Tibial artery (tissue), 4 donors: ENCODE measurements around the gene GOT2.
"Not testable (repeated sequence)": the region's sequence is repeated elsewhere in the genome, so short reads cannot be mapped to it uniquely, and the experiment has no call there.

Source experiments
- DNase-seq, 2 donors: peaks; one replicate each; pipeline ENCODE4 v3.0.0-alpha.2; 2019
- H3K27ac ChIP-seq, 2 donors: fragments of 200-600 bp; sonication (generic) in 1 of 2; 1 replicate in 1 of 2; 2 replicates in 1 of 2; pipeline ENCODE4 v1.5.1; 2018 to 2019; ENCODE audit warnings: mild to moderate bottlenecking in 1 of 2
- H3K27me3 ChIP-seq, 2 donors: fragments of 200-600 bp; sonication (generic) in 1 of 2; one replicate each; pipeline versions ENCODE4 v1.5.1 to v1.6.0; 2016 to 2019
- H3K36me3 ChIP-seq, 3 donors: fragments of 200-600 bp; sonication (generic) in 2 of 3; one replicate each; pipeline ENCODE4 v1.5.1; 2016 to 2019; ENCODE audit warnings: mild to moderate bottlenecking in 2 of 3
- H3K4me1 ChIP-seq, 4 donors: fragments of 200-600 bp; sonication (generic) in 2 of 4; 1 replicate in 3 of 4; 2 replicates in 1 of 4; pipeline ENCODE4 v1.5.1; 2016 to 2019
- H3K4me3 ChIP-seq, 2 donors: fragments of 200-600 bp; sonication (generic) in 1 of 2; 1 replicate in 1 of 2; 2 replicates in 1 of 2; pipeline ENCODE4 v1.5.1; 2018 to 2019; ENCODE audit warnings: mild to moderate bottlenecking in 2 of 2
- H3K9me3 ChIP-seq, 3 donors: fragments of 200-600 bp; sonication (generic) in 1 of 3; one replicate each; pipeline ENCODE4 v1.5.1; 2016 to 2019
- intact Hi-C: fragments of 100-400 bp; cut with DNase I; formaldehyde crosslinking; loops from one replicate; pipeline ENCODE4 v1.15.0; 2023; ENCODE audit warnings: low total_unique reads
- TF ChIP-seq, protein P1 (sequence below), 2 experiments: fragments of 200-600 bp in 1 of 2; fragments of 450-650 bp in 1 of 2; IDR thresholded peaks; one replicate each; pipeline ENCODE4 v1.5.1; 2017 to 2019; ENCODE audit warnings: antibody characterized with exemption in 2 of 2, mild to moderate bottlenecking in 1 of 2, moderate library complexity in 1 of 2

The GOT2 gene

DNA sequence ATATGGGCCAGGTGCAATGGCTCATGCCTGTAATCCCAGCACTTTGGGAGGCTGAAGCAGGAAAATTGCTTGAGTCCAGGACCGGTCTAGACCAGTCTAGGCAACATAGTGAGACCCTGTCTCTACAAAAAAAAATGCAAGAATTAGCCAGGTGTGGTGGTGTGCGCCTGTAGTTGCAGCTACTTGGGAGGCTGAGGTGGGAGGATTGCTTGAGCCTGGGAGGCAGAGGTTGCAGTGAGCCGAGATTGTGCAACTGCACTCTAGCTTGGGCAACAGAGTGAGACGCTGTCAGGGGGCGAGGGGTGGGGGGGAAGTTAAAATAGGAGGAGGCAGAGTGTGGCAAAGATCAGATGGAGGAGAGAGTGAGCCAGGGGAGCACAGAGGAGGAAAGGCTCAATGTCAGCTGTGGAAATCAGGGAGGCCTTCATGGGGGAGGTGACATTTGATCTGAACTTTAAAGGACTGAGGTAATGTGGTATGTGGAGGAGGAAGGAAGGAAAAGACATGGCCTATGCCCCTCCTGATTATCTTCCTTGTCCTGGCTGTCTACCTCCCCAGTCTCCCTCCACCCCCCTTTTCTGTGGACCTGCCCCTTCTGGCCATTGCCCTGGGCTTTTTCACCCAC is 4.7 kb upstream of the GOT2 start:
- H3K27me3 ChIP-seq: no peaks in the 10 kb centered on the region
- no peaks in the 10 kb centered on the region for H3K9me3 ChIP-seq
- H3K36me3 ChIP-seq: no peaks in the 10 kb centered on the region
- no peak for DNase-seq
- TF ChIP-seq, protein P1, sequence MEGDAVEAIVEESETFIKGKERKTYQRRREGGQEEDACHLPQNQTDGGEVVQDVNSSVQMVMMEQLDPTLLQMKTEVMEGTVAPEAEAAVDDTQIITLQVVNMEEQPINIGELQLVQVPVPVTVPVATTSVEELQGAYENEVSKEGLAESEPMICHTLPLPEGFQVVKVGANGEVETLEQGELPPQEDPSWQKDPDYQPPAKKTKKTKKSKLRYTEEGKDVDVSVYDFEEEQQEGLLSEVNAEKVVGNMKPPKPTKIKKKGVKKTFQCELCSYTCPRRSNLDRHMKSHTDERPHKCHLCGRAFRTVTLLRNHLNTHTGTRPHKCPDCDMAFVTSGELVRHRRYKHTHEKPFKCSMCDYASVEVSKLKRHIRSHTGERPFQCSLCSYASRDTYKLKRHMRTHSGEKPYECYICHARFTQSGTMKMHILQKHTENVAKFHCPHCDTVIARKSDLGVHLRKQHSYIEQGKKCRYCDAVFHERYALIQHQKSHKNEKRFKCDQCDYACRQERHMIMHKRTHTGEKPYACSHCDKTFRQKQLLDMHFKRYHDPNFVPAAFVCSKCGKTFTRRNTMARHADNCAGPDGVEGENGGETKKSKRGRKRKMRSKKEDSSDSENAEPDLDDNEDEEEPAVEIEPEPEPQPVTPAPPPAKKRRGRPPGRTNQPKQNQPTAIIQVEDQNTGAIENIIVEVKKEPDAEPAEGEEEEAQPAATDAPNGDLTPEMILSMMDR (IDR thresholded peaks at IDR 0.05): no peak
- peaks cover 0 to 7% (median 7%) of the 10 kb centered on the region in 4 donors for H3K4me1 ChIP-seq
- H3K27ac ChIP-seq: no peak overlapping the region
- intact Hi-C loops: no loop called here
- no peak overlapping the region for H3K4me3 ChIP-seq

DNA sequence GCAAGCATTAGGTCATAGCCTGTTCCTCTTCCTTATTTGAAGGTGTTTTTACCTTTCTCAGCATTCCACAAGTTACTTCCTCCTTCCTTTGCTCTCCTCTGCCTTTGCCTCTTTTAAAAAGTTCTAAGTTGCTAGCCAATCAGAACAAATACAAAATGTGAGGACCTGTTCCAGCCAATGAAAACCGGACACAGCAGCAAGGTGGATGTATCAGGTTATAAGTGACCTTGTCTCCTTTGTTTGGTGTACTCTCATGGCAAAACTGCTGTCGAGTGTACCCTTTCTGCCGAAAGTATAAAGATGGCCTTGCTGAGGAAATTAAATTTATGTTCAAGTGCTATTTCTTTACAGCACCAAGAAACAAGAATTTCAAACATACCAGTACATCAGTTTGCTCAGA is 2.2 kb upstream of the GOT2 start:
- H3K27me3 ChIP-seq, H3K9me3 ChIP-seq, H3K27ac ChIP-seq, intact Hi-C loops, DNase-seq, H3K36me3 ChIP-seq, H3K4me3 ChIP-seq: not testable (repeated sequence)
- peaks cover 0 to 24% (median 17%) of the 10 kb centered on the region in 4 donors for H3K4me1 ChIP-seq

DNA sequence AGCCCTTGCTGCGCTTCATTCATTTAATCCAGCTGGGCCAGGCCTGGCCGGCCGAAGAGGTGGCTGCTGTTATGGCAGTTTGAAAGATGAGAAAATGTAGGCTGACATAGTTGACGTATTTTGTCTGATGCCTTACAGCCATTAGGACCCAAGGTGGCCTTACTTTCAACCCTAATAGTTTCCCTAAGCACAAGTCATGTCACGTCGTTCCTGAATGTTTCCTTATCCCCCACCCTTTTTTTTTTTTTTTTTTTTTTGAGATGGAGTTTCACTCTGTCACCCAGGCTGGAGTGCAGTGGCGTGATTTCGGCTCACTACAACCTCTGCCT is 307 bp upstream of the GOT2 start:
- Histone ChIP-seq H3K9me3 (no peaks in the 10 kb centered on the region), H3K36me3 (no peaks in the 10 kb centered on the region), H3K27me3 (no peaks in the 10 kb centered on the region), H3K4me3 (peak overlapping the region; percentile 80 to 89), H3K4me1 (peaks cover 0 to 24% (median 17%) of the 10 kb centered on the region in 4 donors), H3K27ac (peak overlapping the region; percentile 63 to 79)
- intact Hi-C loops: no loop called here
- no peak for DNase-seq
- TF ChIP-seq, protein P1 (IDR thresholded peaks at IDR 0.05): no peak

DNA sequence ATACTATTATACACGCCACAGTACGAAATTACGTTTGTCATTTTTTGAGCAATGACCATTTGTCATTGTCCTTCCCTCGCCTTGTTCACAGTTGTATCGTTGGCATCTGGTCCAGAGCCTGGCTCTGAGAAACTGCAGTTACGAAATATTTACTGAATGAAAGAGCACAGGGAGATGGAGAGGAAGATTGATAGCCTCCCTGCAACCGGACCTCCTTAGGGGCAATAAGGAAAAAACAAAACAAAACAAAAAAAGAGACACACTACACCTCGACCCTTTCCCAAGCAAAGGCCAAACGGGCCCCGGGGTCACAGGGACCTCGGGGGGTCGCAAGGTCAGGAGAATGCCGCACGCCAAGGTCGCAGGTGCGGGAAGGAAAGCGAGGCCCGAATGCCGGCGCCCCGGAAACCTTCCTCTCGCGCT is 857 bp downstream of the GOT2 start:
- Histone ChIP-seq H3K27ac (peak overlapping the region; percentile 63 to 79), H3K9me3 (no peaks in the 10 kb centered on the region), H3K4me3 (peak overlapping the region; percentile 80 to 89), H3K27me3 (no peaks in the 10 kb centered on the region), H3K4me1 (peaks cover 0 to 28% (median 18%) of the 10 kb centered on the region in 4 donors), H3K36me3 (no peaks in the 10 kb centered on the region)
- TF ChIP-seq, protein P1 (IDR thresholded peaks at IDR 0.05): no peak
- no peak for DNase-seq
- intact Hi-C loops: no loop called here

DNA sequence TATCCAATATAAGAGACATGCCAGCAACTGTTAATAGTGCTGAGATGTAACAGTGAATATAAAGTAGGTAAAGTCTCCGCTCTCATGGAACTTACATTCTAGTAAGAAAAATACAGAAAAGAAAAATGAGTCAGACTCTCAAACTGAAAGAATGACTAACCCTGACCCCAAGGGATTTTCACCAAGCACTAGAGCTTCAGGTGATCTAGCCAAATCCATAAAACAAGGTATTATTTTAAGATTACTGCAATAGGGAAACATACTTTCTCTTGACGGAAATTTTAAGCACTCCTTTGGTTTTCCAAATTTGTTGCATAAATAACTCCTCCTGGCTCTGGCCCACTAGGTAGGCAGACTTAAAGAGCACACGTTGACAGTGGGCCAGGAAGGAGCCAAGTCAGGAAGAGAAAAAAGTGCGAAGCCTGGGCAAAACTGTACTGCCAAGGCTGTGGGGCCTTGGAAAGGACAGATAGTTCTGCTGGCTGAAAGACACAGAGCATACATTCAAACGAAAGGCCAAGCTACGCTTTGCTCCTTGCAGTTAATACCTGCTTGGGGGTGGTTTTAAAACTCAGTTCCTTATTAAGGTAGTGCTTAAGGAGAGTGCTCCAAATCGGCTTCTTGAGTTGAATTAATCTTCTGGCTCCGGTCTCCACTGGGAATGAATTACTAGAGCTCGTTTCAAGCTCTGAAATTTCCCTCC is 1.4 kb downstream of the GOT2 start:
- Histone ChIP-seq H3K9me3 (no peaks in the 10 kb centered on the region), H3K4me3 (peak overlapping the region; percentile 80 to 89), H3K27ac (peak overlapping the region; percentile 63 to 79), H3K4me1 (peaks cover 0 to 28% (median 18%) of the 10 kb centered on the region in 4 donors), H3K36me3 (no peaks in the 10 kb centered on the region), H3K27me3 (no peaks in the 10 kb centered on the region)
- TF ChIP-seq, protein P1 (IDR thresholded peaks at IDR 0.05): no peak
- no peak for DNase-seq
- intact Hi-C loops: no loop called here

DNA sequence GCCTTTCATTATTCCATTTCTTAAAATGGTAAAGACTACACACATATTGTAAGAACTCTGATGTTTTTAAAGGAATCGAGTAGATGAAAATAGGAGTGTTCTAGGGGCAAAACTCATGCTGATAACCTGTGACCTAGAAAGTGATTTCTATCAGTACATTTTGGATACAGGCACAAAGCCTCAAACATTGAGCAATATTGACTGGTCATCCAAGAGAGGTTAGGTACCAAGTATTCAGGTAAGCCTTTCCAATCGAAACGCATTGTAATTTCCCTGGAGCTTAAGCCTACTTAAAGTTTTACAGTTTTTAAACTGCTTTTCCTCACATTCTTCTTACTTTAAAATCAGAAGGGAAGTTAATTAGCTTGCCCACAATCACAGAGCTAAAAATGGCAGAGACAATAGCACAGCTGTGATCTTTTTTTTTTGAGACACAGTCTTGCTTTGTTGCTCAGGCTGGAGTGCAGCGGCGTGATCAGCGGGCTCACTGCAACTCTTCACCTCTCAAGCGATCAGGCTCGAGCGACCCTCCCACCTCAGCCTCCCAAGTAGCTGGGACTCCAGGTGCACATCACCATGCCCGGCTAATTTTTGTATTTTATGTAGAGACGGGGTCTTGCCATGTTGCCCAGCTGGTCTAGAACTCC is 3.3 kb downstream of the GOT2 start:
- no peak for DNase-seq
- TF ChIP-seq, protein P1 (IDR thresholded peaks at IDR 0.05): no peak
- Histone ChIP-seq H3K36me3 (no peaks in the 10 kb centered on the region), H3K9me3 (no peaks in the 10 kb centered on the region), H3K27me3 (no peaks in the 10 kb centered on the region), H3K4me1 (peaks cover 0 to 28% (median 18%) of the 10 kb centered on the region in 4 donors), H3K27ac (no peak overlapping the region), H3K4me3 (no peak overlapping the region)
- intact Hi-C loops: no loop called here
